Ishikawa (cell line): ENCODE data around the gene RHOJ.

Experiments used
- CEBPB ChIP-seq: IDR thresholded peaks from 2 replicates; pipeline ENCODE4 v1.6.1; 2012
- CREB1 ChIP-seq: IDR thresholded peaks from 2 replicates; pipeline ENCODE4 v1.6.1; 2012; ENCODE audit warnings: low read depth
- EGR1 ChIP-seq: IDR thresholded peaks from 2 replicates; pipeline ENCODE4 v1.6.1; 2012
- EP300 ChIP-seq: IDR thresholded peaks from 2 replicates; pipeline ENCODE4 v1.6.1; 2012; ENCODE audit warnings: borderline replicate concordance
- FOXM1 ChIP-seq: IDR thresholded peaks from 2 replicates; pipeline ENCODE4 v1.6.1; 2012; ENCODE audit warnings: low read depth, borderline replicate concordance
- NFIC ChIP-seq: IDR thresholded peaks from 2 replicates; pipeline ENCODE4 v1.6.1; 2012
- RAD21 ChIP-seq: IDR thresholded peaks from 2 replicates; pipeline ENCODE4 v1.6.1; 2012; ENCODE audit warnings: low read depth
- TAF1 ChIP-seq: IDR thresholded peaks from 2 replicates; pipeline ENCODE4 v1.6.1; 2012; ENCODE audit warnings: low read depth, mild to moderate bottlenecking
- TCF12 ChIP-seq: IDR thresholded peaks from 2 replicates; pipeline ENCODE4 v1.6.1; 2012; ENCODE audit warnings: low read depth
- TEAD4 ChIP-seq: IDR thresholded peaks from 2 replicates; pipeline ENCODE4 v1.6.1; 2012
- YY1 ChIP-seq: IDR thresholded peaks from 2 replicates; pipeline ENCODE4 v1.6.1; 2012; ENCODE audit warnings: low read depth
- ZBTB7A ChIP-seq: IDR thresholded peaks from 2 replicates; pipeline ENCODE4 v1.6.1; 2012; ENCODE audit warnings: low read depth
- TF ChIP-seq, protein P1 (sequence below): IDR thresholded peaks from 2 replicates; pipeline ENCODE4 v1.6.1; 2012; ENCODE audit warnings: low read depth, mild to moderate bottlenecking
- TF ChIP-seq, protein P2 (sequence below): IDR thresholded peaks from 2 replicates; pipeline ENCODE4 v1.6.1; 2012
- TF ChIP-seq, protein P3 (sequence below): IDR thresholded peaks from 2 replicates; pipeline ENCODE4 v1.6.1; 2012

Gene RHOJ

DNA sequence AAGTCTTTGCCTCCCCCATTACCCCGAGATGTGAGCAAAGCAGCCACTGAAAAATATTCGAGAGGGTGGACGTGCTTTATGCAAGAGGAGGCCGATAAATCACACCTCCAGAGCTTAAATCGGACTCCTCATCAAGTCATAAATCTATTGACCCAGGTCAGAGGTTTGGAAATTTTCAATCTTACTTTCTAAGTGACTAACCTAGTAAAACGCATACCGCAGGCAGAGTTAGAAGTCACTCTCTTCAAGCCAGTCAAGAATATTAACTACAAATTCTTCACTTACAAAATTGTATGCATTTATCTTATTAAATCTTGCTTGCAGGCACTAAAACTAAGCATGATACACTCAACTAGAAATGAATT lies 79.6 kb downstream of the RHOJ start:
- TF ChIP-seq, protein P1, sequence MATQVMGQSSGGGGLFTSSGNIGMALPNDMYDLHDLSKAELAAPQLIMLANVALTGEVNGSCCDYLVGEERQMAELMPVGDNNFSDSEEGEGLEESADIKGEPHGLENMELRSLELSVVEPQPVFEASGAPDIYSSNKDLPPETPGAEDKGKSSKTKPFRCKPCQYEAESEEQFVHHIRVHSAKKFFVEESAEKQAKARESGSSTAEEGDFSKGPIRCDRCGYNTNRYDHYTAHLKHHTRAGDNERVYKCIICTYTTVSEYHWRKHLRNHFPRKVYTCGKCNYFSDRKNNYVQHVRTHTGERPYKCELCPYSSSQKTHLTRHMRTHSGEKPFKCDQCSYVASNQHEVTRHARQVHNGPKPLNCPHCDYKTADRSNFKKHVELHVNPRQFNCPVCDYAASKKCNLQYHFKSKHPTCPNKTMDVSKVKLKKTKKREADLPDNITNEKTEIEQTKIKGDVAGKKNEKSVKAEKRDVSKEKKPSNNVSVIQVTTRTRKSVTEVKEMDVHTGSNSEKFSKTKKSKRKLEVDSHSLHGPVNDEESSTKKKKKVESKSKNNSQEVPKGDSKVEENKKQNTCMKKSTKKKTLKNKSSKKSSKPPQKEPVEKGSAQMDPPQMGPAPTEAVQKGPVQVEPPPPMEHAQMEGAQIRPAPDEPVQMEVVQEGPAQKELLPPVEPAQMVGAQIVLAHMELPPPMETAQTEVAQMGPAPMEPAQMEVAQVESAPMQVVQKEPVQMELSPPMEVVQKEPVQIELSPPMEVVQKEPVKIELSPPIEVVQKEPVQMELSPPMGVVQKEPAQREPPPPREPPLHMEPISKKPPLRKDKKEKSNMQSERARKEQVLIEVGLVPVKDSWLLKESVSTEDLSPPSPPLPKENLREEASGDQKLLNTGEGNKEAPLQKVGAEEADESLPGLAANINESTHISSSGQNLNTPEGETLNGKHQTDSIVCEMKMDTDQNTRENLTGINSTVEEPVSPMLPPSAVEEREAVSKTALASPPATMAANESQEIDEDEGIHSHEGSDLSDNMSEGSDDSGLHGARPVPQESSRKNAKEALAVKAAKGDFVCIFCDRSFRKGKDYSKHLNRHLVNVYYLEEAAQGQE = no peak
- TF ChIP-seq FOXM1 = no peak
- TF ChIP-seq NFIC = no peak
- no peak for TF ChIP-seq EP300
- TF ChIP-seq TCF12 = no peak
- TF ChIP-seq TAF1 = no peak
- no peak for TF ChIP-seq RAD21
- TF ChIP-seq YY1 = no peak
- TF ChIP-seq, protein P2, sequence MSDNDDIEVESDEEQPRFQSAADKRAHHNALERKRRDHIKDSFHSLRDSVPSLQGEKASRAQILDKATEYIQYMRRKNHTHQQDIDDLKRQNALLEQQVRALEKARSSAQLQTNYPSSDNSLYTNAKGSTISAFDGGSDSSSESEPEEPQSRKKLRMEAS = no peak
- TF ChIP-seq CREB1 = no peak
- TF ChIP-seq EGR1 = no peak
- TF ChIP-seq ZBTB7A = no peak
- no peak for TF ChIP-seq CEBPB
- TF ChIP-seq TEAD4 = no peak
- TF ChIP-seq, protein P3, sequence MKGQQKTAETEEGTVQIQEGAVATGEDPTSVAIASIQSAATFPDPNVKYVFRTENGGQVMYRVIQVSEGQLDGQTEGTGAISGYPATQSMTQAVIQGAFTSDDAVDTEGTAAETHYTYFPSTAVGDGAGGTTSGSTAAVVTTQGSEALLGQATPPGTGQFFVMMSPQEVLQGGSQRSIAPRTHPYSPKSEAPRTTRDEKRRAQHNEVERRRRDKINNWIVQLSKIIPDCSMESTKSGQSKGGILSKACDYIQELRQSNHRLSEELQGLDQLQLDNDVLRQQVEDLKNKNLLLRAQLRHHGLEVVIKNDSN = no peak

DNA sequence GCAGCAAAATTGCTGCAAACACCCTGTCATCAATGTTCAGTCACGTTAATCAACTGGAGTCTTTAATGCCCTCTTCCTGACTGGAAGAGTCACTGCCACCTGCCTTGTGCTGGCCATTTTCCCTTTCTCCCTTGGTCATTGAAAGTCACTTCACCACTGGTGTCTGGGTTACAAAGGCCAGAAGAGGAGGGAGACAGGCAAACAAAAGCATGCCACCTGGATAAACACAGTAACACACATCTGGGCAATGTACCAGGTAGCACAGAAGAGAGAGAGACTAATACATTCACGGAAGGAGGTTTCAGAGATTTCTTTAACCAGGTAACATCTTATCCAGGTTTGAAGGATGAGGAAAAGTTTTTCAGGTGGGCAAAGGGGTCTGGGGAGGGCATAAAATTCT lies 81.8 kb downstream of the RHOJ start:
- no peak for TF ChIP-seq FOXM1
- TF ChIP-seq NFIC = no peak

DNA sequence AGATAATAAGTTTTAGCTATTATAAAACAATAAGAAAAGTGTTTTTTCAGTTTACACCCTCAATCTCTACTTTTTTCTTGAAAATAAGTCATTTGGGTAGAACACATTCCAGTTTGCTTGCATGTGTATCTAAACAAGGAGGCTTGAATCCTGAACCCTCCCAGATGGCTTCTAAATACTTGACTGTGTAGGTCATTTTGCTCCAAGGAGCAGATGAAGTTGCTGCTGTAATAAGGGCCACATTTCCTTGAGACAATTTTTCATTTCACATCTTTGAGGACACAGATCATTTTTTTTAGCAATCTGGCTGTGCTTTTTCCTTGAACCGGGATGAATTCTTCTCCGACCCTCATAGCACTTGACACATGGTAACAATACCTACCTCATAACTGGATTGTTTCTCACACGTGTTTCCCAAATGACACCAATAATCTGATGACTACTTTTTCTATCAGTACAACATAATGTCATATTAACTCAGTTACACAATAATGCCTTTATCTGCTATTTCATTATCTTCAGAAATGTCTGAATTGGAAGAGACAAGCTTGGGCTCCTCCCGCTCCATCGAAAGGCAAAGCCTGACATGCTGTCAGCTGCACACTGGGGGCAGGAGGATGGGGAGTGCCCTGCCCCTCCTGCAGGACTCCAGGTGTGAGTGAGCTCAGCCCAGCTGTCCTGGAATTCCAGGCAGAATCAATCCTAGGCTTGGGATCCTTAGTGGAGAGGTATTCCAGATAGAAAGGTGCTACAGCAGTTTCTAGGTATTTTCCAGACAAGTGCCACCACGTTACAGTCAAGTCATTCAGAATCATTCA lies 83.6 kb downstream of the RHOJ start:
- TF ChIP-seq EGR1 = no peak
- TF ChIP-seq CEBPB = no peak
- no peak for TF ChIP-seq TAF1
- TF ChIP-seq, protein P1 = no peak
- TF ChIP-seq, protein P3 = no peak
- TF ChIP-seq ZBTB7A = no peak
- no peak for TF ChIP-seq RAD21

DNA sequence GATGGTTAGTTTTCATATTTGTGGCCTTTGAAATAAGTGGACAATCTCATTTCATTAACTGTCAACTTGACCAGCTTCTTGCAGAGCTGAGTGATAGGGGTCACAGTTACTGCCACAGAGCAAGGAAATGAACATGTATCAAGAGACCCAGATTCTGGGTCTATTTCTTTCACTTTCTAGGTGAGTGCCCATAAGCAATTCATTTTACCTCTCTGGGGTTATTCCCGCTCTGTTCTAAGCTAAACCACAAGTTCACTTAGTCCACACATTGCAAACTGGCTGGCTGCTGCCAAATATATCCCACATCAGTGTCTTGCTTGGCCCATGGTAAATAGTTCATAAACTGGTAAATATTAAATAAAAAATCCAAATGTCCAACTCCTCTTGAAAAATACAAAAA lies 84.6 kb downstream of the RHOJ start:
- TF ChIP-seq RAD21 = no peak
- TF ChIP-seq, protein P3 = no peak
- TF ChIP-seq, protein P2 = no peak
- no peak for TF ChIP-seq TCF12
- TF ChIP-seq YY1 = no peak
- TF ChIP-seq TEAD4 = no peak
- no peak for TF ChIP-seq CREB1
- TF ChIP-seq ZBTB7A = no peak
- TF ChIP-seq EP300 = no peak
- no peak for TF ChIP-seq CEBPB
- TF ChIP-seq, protein P1 = no peak
- TF ChIP-seq FOXM1 = no peak
- no peak for TF ChIP-seq TAF1
- no peak for TF ChIP-seq EGR1
- no peak for TF ChIP-seq NFIC
